PC-9 (cell line): Measurements from ENCODE around the gene TMEM187. TPM values are rescaled to one million over a fixed set of nuclear protein-coding genes. Genes with fewer than 3 reads are reported as not detected.
A peak's percentile ranks its signal among the peaks of the same experiment; 100 is the strongest.

Experiments
- BruUV-seq: library from RNA; stranded (reverse); fragments of 400-500 nt; replicated peaks from 2 replicates; lab custom pipeline; 2021; lab: Mats Ljungman, UMichigan
- CTCF ChIA-PET: fragments of 300-600 bp; sonication (Branson Sonifier 250); formaldehyde crosslinking; loops from one replicate; lab custom pipeline; 2022; ENCODE audit warnings: antibody characterized with exemption; lab: Charles Lee
- POLR2A ChIA-PET: fragments of 300-600 bp; sonication (Branson Sonifier 250); formaldehyde crosslinking; loops from one replicate; lab custom pipeline; 2022; ENCODE audit warnings: antibody characterized with exemption; ENCODE audit not compliant: unreplicated experiment; lab: Charles Lee
- DNase-seq, 2 experiments: peaks; one replicate each; pipeline versions ENCODE4 v3.0.0 to v3.0.0-alpha.2; 2015 to 2022; ENCODE audit warnings: mixed read lengths in 1 of 2
- H2AFZ ChIP-seq: fragments of 200-600 bp; sonication (generic); 2 replicates; pipeline ENCODE4 v1.8.1; 2017; ENCODE audit warnings: antibody characterized with exemption
- H3F3A ChIP-seq: fragments of 200-600 bp; sonication (generic); 2 replicates; pipeline ENCODE4 v1.8.1; 2017; ENCODE audit warnings: antibody characterized with exemption, mild to moderate bottlenecking, low read depth; ENCODE audit not compliant: insufficient read depth
- H3K27ac ChIP-seq: fragments of 200-600 bp; sonication (generic); 2 replicates; pipeline ENCODE4 v1.6.1; 2016; ENCODE audit warnings: mixed run types
- H3K27me3 ChIP-seq: fragments of 200-600 bp; sonication (generic); 2 replicates; pipeline ENCODE4 v1.6.1; 2016; ENCODE audit warnings: low read depth, mixed run types; ENCODE audit not compliant: insufficient read depth
- H3K36me3 ChIP-seq: fragments of 200-600 bp; sonication (generic); 2 replicates; pipeline ENCODE4 v1.6.1; 2016; ENCODE audit warnings: low read depth, mixed run types
- H3K4me1 ChIP-seq: fragments of 200-600 bp; sonication (generic); replicated peaks from 2 replicates; pipeline ENCODE4 v1.6.1; 2016; ENCODE audit warnings: mixed run types; ENCODE audit not compliant: insufficient read depth
- H3K4me2 ChIP-seq: fragments of 200-600 bp; sonication (generic); 2 replicates; pipeline ENCODE4 v1.6.1; 2017; ENCODE audit warnings: mixed run types
- H3K4me3 ChIP-seq: fragments of 200-600 bp; sonication (generic); 2 replicates; pipeline ENCODE4 v1.6.1; 2016; ENCODE audit warnings: mixed run types
- H3K79me2 ChIP-seq: fragments of 200-600 bp; sonication (generic); 2 replicates; pipeline ENCODE4 v1.6.1; 2017; ENCODE audit warnings: low read depth, mixed run types
- H3K9me2 ChIP-seq: fragments of 200-600 bp; sonication (generic); 2 replicates; pipeline ENCODE4 v1.8.1; 2017; ENCODE audit warnings: mild to moderate bottlenecking; ENCODE audit not compliant: insufficient read depth
- H3K9me3 ChIP-seq: fragments of 200-600 bp; sonication (generic); 2 replicates; pipeline ENCODE4 v1.8.1; 2016; ENCODE audit warnings: low read depth; ENCODE audit not compliant: insufficient read depth
- H4K20me1 ChIP-seq: fragments of 200-600 bp; sonication (generic); 2 replicates; pipeline ENCODE4 v1.8.1; 2017; ENCODE audit not compliant: insufficient read depth
- EZH2 ChIP-seq: fragments of 200-600 bp; sonication (generic); IDR thresholded peaks from 2 replicates; pipeline ENCODE4 v1.8.0; 2017; ENCODE audit warnings: antibody characterized with exemption, low read depth
- intact Hi-C: fragments of 100-400 bp; cut with micrococcal nuclease; formaldehyde crosslinking; loops from one replicate; pipeline ENCODE4 v1.10.0; 2022; ENCODE audit not compliant: unreplicated experiment
- total RNA-seq: library from RNA; stranded (reverse); gene quantifications from 2 replicates; pipeline ENCODE4 v1.2.3, GENCODE V29; 2021
- TF ChIP-seq, protein P1 (sequence below): fragments of 200-600 bp; sonication (generic); conservative IDR thresholded peaks from 2 replicates; pipeline ENCODE4 v1.6.1; 2017; ENCODE audit warnings: mixed run types, antibody characterized with exemption, mild to moderate bottlenecking, moderate library complexity

Gene TMEM187
- total RNA-seq, 1 experiment from 2014 or later: 20.1 TPM

DNA sequence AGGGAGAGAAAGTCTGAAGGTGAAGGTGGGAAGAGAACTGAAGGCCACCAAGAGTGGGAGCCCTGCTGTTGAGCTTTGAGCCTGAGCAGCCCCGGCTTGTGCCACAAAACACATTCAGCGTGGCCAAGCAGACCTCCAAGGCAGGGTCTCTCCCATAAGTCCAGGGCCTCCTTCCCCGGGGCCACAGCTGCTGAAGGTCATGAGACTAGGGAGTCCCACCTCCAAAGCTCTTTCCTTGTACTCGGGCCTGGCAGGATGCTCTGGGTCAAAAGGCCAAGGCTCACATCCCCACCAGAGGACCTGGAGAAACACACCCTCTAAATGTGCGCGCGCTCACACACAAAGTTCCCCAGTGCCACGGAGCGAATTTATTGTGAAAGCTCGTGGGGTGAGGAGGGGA lies 43.0 kb upstream of the TMEM187 start:
- H3K9me3 ChIP-seq: no peaks in the 10 kb centered on the region
- POLR2A ChIA-PET: no interaction called here
- H3K36me3 ChIP-seq: no peaks in the 10 kb centered on the region
- H3K9me2 ChIP-seq: no peaks in the 10 kb centered on the region
- peak overlapping the region; percentile 55; the same call in 1 of the 2 replicates for H3K4me2 ChIP-seq
- peaks cover 23% of the 10 kb centered on the region for H3K79me2 ChIP-seq
- H3K4me1 ChIP-seq: peaks cover 17% of the 10 kb centered on the region; the same call in 1 of the 2 replicates
- H4K20me1 ChIP-seq: no peaks in the 10 kb centered on the region; the same call in 1 of the 2 replicates
- H3F3A ChIP-seq: peaks cover 18% of the 10 kb centered on the region; the same call in 1 of the 2 replicates
- no peaks in the 10 kb centered on the region for H3K27me3 ChIP-seq
- H2AFZ ChIP-seq: no peak overlapping the region
- no peak for DNase-seq
- CTCF ChIA-PET: interaction anchor here (0.6 kb wide), 1 partner anchor 21 kb away, joined by 4 read pairs; no protein-coding TSS in a partner anchor
- no TSS peak for BruUV-seq
- no peak overlapping the region for H3K27ac ChIP-seq
- no peak overlapping the region for H3K4me3 ChIP-seq
- intact Hi-C loops: loop anchor here (2.0 kb wide), 2 partner anchors 29 to 45 kb away; no protein-coding TSS in a partner anchor
- TF ChIP-seq, protein P1, sequence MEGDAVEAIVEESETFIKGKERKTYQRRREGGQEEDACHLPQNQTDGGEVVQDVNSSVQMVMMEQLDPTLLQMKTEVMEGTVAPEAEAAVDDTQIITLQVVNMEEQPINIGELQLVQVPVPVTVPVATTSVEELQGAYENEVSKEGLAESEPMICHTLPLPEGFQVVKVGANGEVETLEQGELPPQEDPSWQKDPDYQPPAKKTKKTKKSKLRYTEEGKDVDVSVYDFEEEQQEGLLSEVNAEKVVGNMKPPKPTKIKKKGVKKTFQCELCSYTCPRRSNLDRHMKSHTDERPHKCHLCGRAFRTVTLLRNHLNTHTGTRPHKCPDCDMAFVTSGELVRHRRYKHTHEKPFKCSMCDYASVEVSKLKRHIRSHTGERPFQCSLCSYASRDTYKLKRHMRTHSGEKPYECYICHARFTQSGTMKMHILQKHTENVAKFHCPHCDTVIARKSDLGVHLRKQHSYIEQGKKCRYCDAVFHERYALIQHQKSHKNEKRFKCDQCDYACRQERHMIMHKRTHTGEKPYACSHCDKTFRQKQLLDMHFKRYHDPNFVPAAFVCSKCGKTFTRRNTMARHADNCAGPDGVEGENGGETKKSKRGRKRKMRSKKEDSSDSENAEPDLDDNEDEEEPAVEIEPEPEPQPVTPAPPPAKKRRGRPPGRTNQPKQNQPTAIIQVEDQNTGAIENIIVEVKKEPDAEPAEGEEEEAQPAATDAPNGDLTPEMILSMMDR: no peak
- TF ChIP-seq EZH2: no peak

DNA sequence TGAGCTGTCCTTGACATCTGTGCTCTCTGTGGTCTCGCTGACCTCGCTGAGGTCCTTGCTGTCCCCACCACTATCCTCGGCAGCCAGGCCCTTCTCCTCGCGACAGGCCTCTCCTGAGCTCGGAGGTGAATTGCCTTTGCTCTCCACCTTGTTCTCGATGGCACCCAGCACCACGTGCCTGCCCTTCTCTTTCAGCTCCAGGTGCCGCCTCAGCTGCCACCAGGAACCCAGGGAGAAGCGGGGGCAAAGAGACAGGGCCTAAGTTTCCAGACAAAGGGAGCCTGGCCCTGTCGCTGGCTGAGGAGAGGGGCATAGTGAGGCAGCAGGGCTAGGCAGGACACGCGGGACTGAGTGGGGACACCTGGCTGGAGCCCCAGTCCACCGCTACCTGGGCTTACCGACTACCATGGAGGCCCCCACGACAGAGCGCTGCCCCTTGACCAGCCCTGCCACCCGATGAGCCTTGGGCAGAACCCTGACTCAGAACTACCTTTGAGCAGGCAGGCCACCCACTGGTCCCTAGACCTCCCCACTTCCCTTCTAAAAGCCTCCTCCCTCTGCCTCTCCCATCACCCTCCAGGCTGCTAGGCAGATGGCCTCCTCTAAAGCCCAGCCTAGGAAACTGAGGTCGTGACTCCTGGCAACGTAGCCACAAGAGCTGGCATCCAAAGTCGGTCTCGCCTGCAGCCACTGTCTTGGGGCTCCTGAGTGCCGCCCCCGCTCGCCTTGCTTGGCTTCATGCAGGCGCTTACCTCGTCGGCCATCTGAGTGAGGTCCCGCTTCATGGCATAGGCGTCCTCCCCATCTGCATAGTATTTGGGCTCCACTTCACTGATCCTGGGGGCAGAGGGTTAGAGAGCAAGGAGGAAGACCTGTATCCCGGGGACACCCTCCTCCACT lies 42.3 kb upstream of the TMEM187 start:
- H3K4me2 ChIP-seq: no peak overlapping the region
- no peaks in the 10 kb centered on the region for H3K27me3 ChIP-seq
- no peaks in the 10 kb centered on the region for H3K36me3 ChIP-seq
- intact Hi-C loops: no loop called here
- POLR2A ChIA-PET: no interaction called here
- no peaks in the 10 kb centered on the region for H3K9me2 ChIP-seq
- H3K4me3 ChIP-seq: no peak overlapping the region
- H3K79me2 ChIP-seq: peaks cover 23% of the 10 kb centered on the region
- TF ChIP-seq EZH2: no peak
- TF ChIP-seq, protein P1: no peak
- H2AFZ ChIP-seq: no peak overlapping the region
- no peaks in the 10 kb centered on the region for H3K9me3 ChIP-seq
- DNase-seq: no peak
- H4K20me1 ChIP-seq: no peaks in the 10 kb centered on the region; the same call in 1 of the 2 replicates
- no peak overlapping the region for H3K27ac ChIP-seq
- H3F3A ChIP-seq: peaks cover 18% of the 10 kb centered on the region; the same call in 1 of the 2 replicates
- CTCF ChIA-PET: no interaction called here
- no TSS peak for BruUV-seq
- H3K4me1 ChIP-seq: peaks cover 17% of the 10 kb centered on the region; the same call in 1 of the 2 replicates

DNA sequence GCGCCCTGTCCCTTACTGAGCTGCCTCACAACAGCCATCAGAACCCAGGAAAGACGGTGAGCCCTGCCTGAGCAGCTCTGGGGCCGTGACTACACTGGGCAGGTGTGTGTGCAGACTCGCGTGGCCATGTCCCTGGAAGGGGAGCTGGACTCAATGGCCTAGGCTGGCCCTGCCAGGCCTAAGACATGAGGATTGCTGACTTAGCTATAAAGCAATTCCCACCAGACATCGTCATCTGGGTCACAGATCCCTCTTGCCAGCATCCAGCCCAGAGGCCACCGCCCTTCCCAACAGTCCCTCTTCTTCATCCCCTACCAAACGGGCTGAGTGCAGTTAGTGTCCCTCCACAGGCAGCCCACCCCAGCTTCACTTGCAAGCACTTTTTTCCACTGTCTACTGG lies 41.4 kb upstream of the TMEM187 start:
- intact Hi-C loops: no loop called here
- POLR2A ChIA-PET: interaction anchor here (0.7 kb wide), 1 partner anchor 11 kb away, joined by 11 read pairs; no protein-coding TSS in a partner anchor
- Histone ChIP-seq H2AFZ (no peak overlapping the region), H3K4me2 (no peak overlapping the region), H3K27ac (no peak overlapping the region), H3K9me2 (no peaks in the 10 kb centered on the region), H3F3A (peaks cover 25% of the 10 kb centered on the region; the same call in 1 of the 2 replicates), H3K36me3 (no peaks in the 10 kb centered on the region), H3K4me1 (peaks cover 17% of the 10 kb centered on the region; the same call in 1 of the 2 replicates), H3K27me3 (no peaks in the 10 kb centered on the region), H4K20me1 (no peaks in the 10 kb centered on the region; the same call in 1 of the 2 replicates), H3K4me3 (no peak overlapping the region), H3K79me2 (peaks cover 23% of the 10 kb centered on the region), H3K9me3 (no peaks in the 10 kb centered on the region)
- no TSS peak for BruUV-seq
- TF ChIP-seq EZH2: no peak
- TF ChIP-seq, protein P1: no peak
- DNase-seq: no peak
- CTCF ChIA-PET: no interaction called here
